Measurements from ENCODE around the gene CDCA5. TPM values are rescaled to one million over a fixed set of nuclear protein-coding genes. Genes with fewer than 3 reads are reported as not detected.

Gene CDCA5
- polyA plus RNA-seq, 1 of the 3 experiments (the other 2 are of a cell fraction), result 16.3 TPM

GRCh38 chr11:65107078-65107477 is 23.2 kb upstream of the CDCA5 start (continued):
- no peak for TF ChIP-seq USF2 (IDR thresholded peaks at IDR 0.05; ENCODE audit: borderline replicate concordance, low read depth, low read length)

- H3K9me2 ChIP-seq, result no peaks in the 10 kb centered on the region
These were observed 20.8 kb upstream of the CDCA5 start for GRCh38 chr11:65104628-65105027.

More at GRCh38 chr11:65104628-65105027, 20.8 kb upstream of the CDCA5 start:
- Histone ChIP-seq H3K27me3 (ENCODE audit: insufficient read depth) (no peaks in the 10 kb centered on the region), H3K79me2 (ENCODE audit: insufficient read depth) (peaks cover 47% of the 10 kb centered on the region; the same call in 1 of the 2 replicates), H3K9ac (no peak overlapping the region), H3F3A (replicated peaks; ENCODE audit: insufficient read depth) (no peaks in the 10 kb centered on the region), H2AFZ (ENCODE audit: low read depth) (no peak overlapping the region), H3K4me3 (ENCODE audit: low read depth in 2 of 2, low read length in 1 of 2) (no peak overlapping the region), H3K36me3 (replicated peaks in 1 of 2; ENCODE audit: control insufficient read depth in 1 of 2, insufficient read depth in 2 of 2, low read length in 1 of 2) (peaks cover 8 to 16% of the 10 kb centered on the region in 2 experiments), H3K27ac (ENCODE audit: low read depth in 2 of 2, low read length in 1 of 2) (no peak overlapping the region), H3K4me2 (no peak overlapping the region), H4K20me1 (ENCODE audit: insufficient read depth) (peaks cover 9% of the 10 kb centered on the region), H3K9me3 (no peaks in the 10 kb centered on the region), H3K4me1 (ENCODE audit: control insufficient read depth in 1 of 2, insufficient read depth in 2 of 2, low read depth in 1 of 2, low read length in 1 of 2) (no peaks in the 10 kb centered on the region; a peak in 1 of 4 replicates)
- ChIA-PET CTCF (interaction anchor here (12.6 kb wide), 1 partner anchor 8 kb away, joined by 150 read pairs; the partner anchor contains the start of gene TM7SF2), POLR2A (no interaction called here)
- TF ChIP-seq USF1 (IDR thresholded peaks at IDR 0.05; ENCODE audit: borderline replicate concordance, low read depth) (no peak), MAX (IDR thresholded peaks at IDR 0.05; ENCODE audit: low read depth) (no peak), NFIC (IDR thresholded peaks at IDR 0.05; ENCODE audit: borderline replicate concordance) (no peak), RXRA (IDR thresholded peaks at IDR 0.05; ENCODE audit: borderline replicate concordance, low read depth) (no peak), PBX3 (IDR thresholded peaks at IDR 0.05) (no peak), MEF2A (IDR thresholded peaks at IDR 0.05; ENCODE audit: borderline replicate concordance, low read depth) (no peak), SIN3A (IDR thresholded peaks at IDR 0.05; ENCODE audit: borderline replicate concordance, low read depth, low read length) (no peak), TCF12 (IDR thresholded peaks at IDR 0.05) (no peak), JUND (IDR thresholded peaks at IDR 0.05) (no peak), RFX5 (IDR thresholded peaks at IDR 0.05; ENCODE audit: low read length) (no peak), USF2 (IDR thresholded peaks at IDR 0.05; ENCODE audit: borderline replicate concordance, low read depth, low read length) (no peak)
- DNase-seq, result no peak
- WGBS (ENCODE audit: low lambda C conversion rate), result 90% methylated on average over 4 of the region's 4 CpGs

Data from SK-N-SH (cell line).